ENCODE measurements around the gene DNER.
"Not testable (repeated sequence)": the region's sequence is repeated elsewhere in the genome, so short reads cannot be mapped to it uniquely, and the experiment has no call there.

Gene DNER

GRCh38 chr2:229731363-229731762 is 17.0 kb upstream of the DNER start:
- CTCF ChIA-PET: no interaction called here
- POLR2A ChIA-PET: no interaction called here

DNA sequence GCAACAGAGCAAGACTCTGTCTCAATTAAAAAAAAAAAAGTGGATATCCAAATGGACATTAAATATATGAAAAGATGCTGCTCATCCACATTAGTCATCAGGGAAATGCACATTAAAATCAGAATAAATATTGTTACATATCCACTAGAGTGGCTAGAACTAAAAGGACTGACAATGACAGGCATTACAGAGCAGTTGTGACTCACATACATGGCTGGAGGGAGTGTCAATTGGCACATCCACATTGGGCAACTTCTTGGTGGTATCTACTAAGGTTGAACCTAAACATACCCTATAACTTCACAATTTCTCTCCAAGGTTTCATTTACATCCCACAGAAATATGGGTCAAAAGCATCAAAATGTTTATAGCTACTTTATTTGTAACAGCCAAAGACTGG is 14.0 kb upstream of the DNER start:
- CTCF ChIA-PET: no interaction called here
- TF ChIP-seq, protein P1, sequence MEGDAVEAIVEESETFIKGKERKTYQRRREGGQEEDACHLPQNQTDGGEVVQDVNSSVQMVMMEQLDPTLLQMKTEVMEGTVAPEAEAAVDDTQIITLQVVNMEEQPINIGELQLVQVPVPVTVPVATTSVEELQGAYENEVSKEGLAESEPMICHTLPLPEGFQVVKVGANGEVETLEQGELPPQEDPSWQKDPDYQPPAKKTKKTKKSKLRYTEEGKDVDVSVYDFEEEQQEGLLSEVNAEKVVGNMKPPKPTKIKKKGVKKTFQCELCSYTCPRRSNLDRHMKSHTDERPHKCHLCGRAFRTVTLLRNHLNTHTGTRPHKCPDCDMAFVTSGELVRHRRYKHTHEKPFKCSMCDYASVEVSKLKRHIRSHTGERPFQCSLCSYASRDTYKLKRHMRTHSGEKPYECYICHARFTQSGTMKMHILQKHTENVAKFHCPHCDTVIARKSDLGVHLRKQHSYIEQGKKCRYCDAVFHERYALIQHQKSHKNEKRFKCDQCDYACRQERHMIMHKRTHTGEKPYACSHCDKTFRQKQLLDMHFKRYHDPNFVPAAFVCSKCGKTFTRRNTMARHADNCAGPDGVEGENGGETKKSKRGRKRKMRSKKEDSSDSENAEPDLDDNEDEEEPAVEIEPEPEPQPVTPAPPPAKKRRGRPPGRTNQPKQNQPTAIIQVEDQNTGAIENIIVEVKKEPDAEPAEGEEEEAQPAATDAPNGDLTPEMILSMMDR (IDR thresholded peaks at IDR 0.05; ENCODE audit: control extremely low read depth, extremely low read depth, low read depth, missing control alignments): no peak
- POLR2A ChIA-PET: no interaction called here
- no peak for DNase-seq (ENCODE audit: extremely low spot score)

More at GRCh38 chr2:229731363-229731762, 17.0 kb upstream of the DNER start:
- DNase-seq (ENCODE audit: extremely low spot score): no peak
- TF ChIP-seq, protein P1 (IDR thresholded peaks at IDR 0.05; ENCODE audit: control extremely low read depth, extremely low read depth, low read depth, missing control alignments): no peak

DNA sequence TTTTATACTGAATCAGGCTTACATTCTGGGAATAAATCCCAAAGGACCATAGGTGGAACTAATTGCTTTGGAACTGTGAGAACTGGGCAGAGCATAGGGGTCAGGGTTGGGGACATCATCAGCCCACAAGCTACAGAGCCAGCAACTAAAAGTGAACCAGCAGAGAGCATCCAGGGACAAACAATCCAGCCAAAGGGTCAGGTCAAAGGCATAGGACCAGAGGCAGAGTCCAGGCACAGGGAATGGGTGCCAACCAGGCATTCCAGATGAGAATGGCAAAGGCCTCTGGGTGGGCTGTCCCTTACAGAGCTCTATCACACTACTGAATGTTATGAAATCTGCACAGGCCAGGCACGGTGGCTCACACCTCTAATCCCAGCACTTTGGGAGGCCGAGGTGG is 12.3 kb upstream of the DNER start:
- CTCF ChIA-PET: no interaction called here
- DNase-seq (ENCODE audit: extremely low spot score): no peak
- TF ChIP-seq, protein P1 (IDR thresholded peaks at IDR 0.05; ENCODE audit: control extremely low read depth, extremely low read depth, low read depth, missing control alignments): no peak
- POLR2A ChIA-PET: no interaction called here

- DNase-seq (ENCODE audit: extremely low spot score): no peak
- ChIA-PET CTCF (interaction anchor here (1.1 kb wide), 1 partner anchor 9 kb away, joined by 3 read pairs; no protein-coding TSS in a partner anchor), POLR2A (no interaction called here)
- TF ChIP-seq, protein P1 (IDR thresholded peaks at IDR 0.05; ENCODE audit: control extremely low read depth, extremely low read depth, low read depth, missing control alignments): no peak
These were observed 11.6 kb upstream of the DNER start for GRCh38 chr2:229725716-229726574.

- CTCF ChIA-PET; DNase-seq (ENCODE audit: extremely low spot score); POLR2A ChIA-PET: not testable (repeated sequence)
These were observed 8.8 kb upstream of the DNER start for GRCh38 chr2:229723192-229723591.

- DNase-seq (ENCODE audit: extremely low spot score): no peak
- ChIA-PET CTCF (interaction anchor here (1.3 kb wide), 1 partner anchor 10 kb away, joined by 3 read pairs; no protein-coding TSS in a partner anchor), POLR2A (no interaction called here)
- TF ChIP-seq, protein P1 (IDR thresholded peaks at IDR 0.05; ENCODE audit: control extremely low read depth, extremely low read depth, low read depth, missing control alignments): no peak
These were observed 5.7 kb upstream of the DNER start for GRCh38 chr2:229719926-229720647.

- ChIA-PET CTCF (interaction anchor here (1.4 kb wide), 1 partner anchor 14 kb away, joined by 3 read pairs; no protein-coding TSS in a partner anchor), POLR2A (no interaction called here)
- DNase-seq (ENCODE audit: extremely low spot score): no peak
These were observed 3.7 kb upstream of the DNER start for GRCh38 chr2:229718057-229718456.

More at GRCh38 chr2:229718057-229718456, 3.7 kb upstream of the DNER start:
- TF ChIP-seq, protein P1 (IDR thresholded peaks at IDR 0.05; ENCODE audit: control extremely low read depth, extremely low read depth, low read depth, missing control alignments): no peak
